A673 (cell line): ENCODE measurements around the gene SSH2. TPM values are rescaled to one million over a fixed set of nuclear protein-coding genes. Genes with fewer than 3 reads are reported as not detected.
A peak's percentile ranks its signal among the peaks of the same experiment; 100 is the strongest.

Experiments
- BruUV-seq: library from RNA; stranded (reverse); fragments of 400-500 nt; replicated peaks from 2 replicates; lab custom pipeline; 2021; lab: Mats Ljungman, UMichigan
- CTCF ChIA-PET: fragments of 300-600 bp; sonication (Branson Sonifier 250); formaldehyde crosslinking; loops from one replicate; lab custom pipeline; 2022; ENCODE audit warnings: antibody characterized with exemption; lab: Charles Lee
- POLR2A ChIA-PET: fragments of 300-600 bp; sonication (Branson Sonifier 250); formaldehyde crosslinking; loops from one replicate; lab custom pipeline; 2022; ENCODE audit warnings: antibody characterized with exemption; ENCODE audit not compliant: low non-redundant PET; lab: Charles Lee
- DNase-seq: peaks from one replicate; pipeline ENCODE4 v3.0.0-alpha.2; 2015; ENCODE audit warnings: low spot score
- H3K27ac ChIP-seq: fragments of 200-600 bp; sonication (generic); 2 replicates; pipeline ENCODE4 v1.5.1; 2016; ENCODE audit warnings: mixed run types, low read depth, mild to moderate bottlenecking, mixed read lengths, antibody characterized with exemption, low read length; ENCODE audit not compliant: poor library complexity, severe bottlenecking
- H3K27me3 ChIP-seq: fragments of 200-600 bp; sonication (generic); replicated peaks from 2 replicates; pipeline ENCODE4 v1.6.1; 2017; ENCODE audit warnings: mixed run types, low read depth, mild to moderate bottlenecking, mixed read lengths, antibody characterized with exemption, low read length; ENCODE audit not compliant: insufficient read depth, poor library complexity
- H3K36me3 ChIP-seq: fragments of 200-600 bp; sonication (generic); 2 replicates; pipeline ENCODE4 v1.6.1; 2016; ENCODE audit warnings: mixed run types, mild to moderate bottlenecking, mixed read lengths, antibody characterized with exemption, low read length; ENCODE audit not compliant: insufficient read depth, poor library complexity, severe bottlenecking
- H3K4me1 ChIP-seq: fragments of 200-600 bp; sonication (generic); 2 replicates; pipeline ENCODE4 v1.6.1; 2017; ENCODE audit warnings: mixed run types, mild to moderate bottlenecking, mixed read lengths, antibody characterized with exemption, low read length; ENCODE audit not compliant: insufficient read depth, poor library complexity, severe bottlenecking
- H3K4me3 ChIP-seq: fragments of 200-600 bp; sonication (generic); 2 replicates; pipeline ENCODE4 v1.5.1; 2016; ENCODE audit warnings: low read depth, mixed run types, mild to moderate bottlenecking, mixed read lengths, low read length; ENCODE audit not compliant: poor library complexity, severe bottlenecking
- H3K9me3 ChIP-seq: fragments of 200-600 bp; sonication (generic); 2 replicates; pipeline ENCODE4 v1.6.1; 2016; ENCODE audit warnings: mixed run types, low read depth, mild to moderate bottlenecking, mixed read lengths, antibody characterized with exemption, low read length; ENCODE audit not compliant: poor library complexity, severe bottlenecking
- EZH2 ChIP-seq: fragments of 200-600 bp; sonication (generic); IDR thresholded peaks from 2 replicates; pipeline ENCODE4 v1.6.1; 2017; ENCODE audit warnings: borderline replicate concordance, low read depth, mild to moderate bottlenecking, mixed read lengths, antibody characterized with exemption, low read length; ENCODE audit not compliant: poor library complexity, severe bottlenecking
- intact Hi-C: fragments of 100-400 bp; cut with micrococcal nuclease; formaldehyde crosslinking; loops from one replicate; pipeline ENCODE4 v1.10.0; 2022; ENCODE audit not compliant: unreplicated experiment
- total RNA-seq: library from RNA; stranded (reverse); gene quantifications from 2 replicates; pipeline ENCODE4 v1.2.3, GENCODE V29; 2021
- TF ChIP-seq, protein P1 (sequence below): fragments of 300-800, 200-600 bp; sonication (generic); conservative IDR thresholded peaks from 2 replicates; pipeline ENCODE4 v1.5.1; 2017; ENCODE audit warnings: low read depth, mild to moderate bottlenecking, antibody characterized with exemption, low read length, moderate library complexity, mixed read lengths

SSH2 gene
- total RNA-seq, 1 experiment from 2014 or later: 75.5 TPM

DNA sequence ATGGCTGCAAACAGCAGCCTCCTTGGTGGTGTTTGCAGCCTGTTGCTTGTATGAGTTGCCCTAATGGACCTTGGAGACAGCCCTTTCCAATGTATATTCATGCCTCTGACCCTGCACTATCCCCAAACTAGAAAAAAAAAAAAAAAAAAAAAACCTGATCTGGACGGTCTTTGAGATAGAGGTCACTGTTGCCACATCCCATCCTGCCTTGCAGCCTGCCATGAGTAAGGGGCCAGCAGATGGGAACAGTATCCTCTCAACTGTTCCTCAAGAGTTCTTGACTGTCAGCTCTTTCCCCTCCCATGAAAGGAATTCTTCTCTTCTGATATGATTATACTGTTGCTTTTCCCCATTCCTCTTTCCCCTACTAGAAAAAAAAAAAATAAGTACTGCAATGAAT, 152.4 kb downstream of the SSH2 start:
- no peak overlapping the region for H3K4me3 ChIP-seq
- TF ChIP-seq EZH2: no peak
- TF ChIP-seq, protein P1, sequence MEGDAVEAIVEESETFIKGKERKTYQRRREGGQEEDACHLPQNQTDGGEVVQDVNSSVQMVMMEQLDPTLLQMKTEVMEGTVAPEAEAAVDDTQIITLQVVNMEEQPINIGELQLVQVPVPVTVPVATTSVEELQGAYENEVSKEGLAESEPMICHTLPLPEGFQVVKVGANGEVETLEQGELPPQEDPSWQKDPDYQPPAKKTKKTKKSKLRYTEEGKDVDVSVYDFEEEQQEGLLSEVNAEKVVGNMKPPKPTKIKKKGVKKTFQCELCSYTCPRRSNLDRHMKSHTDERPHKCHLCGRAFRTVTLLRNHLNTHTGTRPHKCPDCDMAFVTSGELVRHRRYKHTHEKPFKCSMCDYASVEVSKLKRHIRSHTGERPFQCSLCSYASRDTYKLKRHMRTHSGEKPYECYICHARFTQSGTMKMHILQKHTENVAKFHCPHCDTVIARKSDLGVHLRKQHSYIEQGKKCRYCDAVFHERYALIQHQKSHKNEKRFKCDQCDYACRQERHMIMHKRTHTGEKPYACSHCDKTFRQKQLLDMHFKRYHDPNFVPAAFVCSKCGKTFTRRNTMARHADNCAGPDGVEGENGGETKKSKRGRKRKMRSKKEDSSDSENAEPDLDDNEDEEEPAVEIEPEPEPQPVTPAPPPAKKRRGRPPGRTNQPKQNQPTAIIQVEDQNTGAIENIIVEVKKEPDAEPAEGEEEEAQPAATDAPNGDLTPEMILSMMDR: no peak
- peak overlapping the region; percentile 71 for H3K27ac ChIP-seq
- no TSS peak for BruUV-seq
- ChIA-PET POLR2A (no interaction called here), CTCF (no interaction called here)
- peaks cover 44% of the 10 kb centered on the region for H3K4me1 ChIP-seq
- DNase-seq: no peak
- H3K36me3 ChIP-seq: no peaks in the 10 kb centered on the region
- no peaks in the 10 kb centered on the region for H3K27me3 ChIP-seq
- intact Hi-C loops: loop anchor here (2.0 kb wide), 2 partner anchors 13 to 51 kb away; no protein-coding TSS in a partner anchor
- no peaks in the 10 kb centered on the region for H3K9me3 ChIP-seq

DNA sequence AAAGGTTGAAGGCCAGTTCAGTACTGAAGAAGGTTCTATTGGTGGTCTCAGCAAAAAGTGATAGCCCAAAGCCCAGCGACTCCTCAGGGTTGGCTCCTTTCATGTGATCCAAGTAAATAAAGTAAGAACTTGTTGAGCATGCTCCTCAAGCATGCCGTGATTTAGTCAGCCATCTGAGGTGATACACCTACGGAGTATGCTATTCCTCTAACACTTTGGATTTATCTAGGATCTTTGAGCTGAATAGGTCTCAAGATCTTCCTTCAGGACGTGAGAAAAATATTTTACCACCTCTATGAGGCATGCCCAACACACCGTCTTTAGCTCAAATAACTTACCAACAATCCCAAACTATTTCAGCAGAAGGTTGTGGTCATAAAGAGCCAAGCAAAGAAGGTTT, 154.0 kb downstream of the SSH2 start:
- POLR2A ChIA-PET: no interaction called here
- DNase-seq: no peak
- intact Hi-C loops: no loop called here

DNA sequence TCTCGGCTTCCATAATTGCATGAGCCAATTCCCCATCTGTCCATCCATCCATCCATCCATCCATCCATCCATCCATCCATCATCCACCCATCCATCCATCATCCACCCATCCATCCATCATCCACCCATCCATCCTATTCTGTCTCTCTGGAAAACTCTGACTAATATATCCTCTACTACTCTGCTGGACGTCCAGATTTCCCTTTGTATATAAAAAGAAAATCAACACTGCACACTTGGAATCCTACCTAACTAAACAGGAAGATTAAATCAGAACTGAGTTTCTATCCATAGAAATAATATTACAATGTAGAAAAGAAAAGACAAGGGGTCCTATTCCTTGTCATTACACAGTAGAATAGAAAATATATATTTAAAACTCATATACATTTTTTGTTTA, 157.0 kb downstream of the SSH2 start:
- TF ChIP-seq, protein P1: no peak
- no peak for TF ChIP-seq EZH2
- BruUV-seq: no TSS peak
- Histone ChIP-seq H3K9me3 (no peaks in the 10 kb centered on the region), H3K27ac (no peak overlapping the region), H3K4me1 (peaks cover 15% of the 10 kb centered on the region), H3K4me3 (no peak overlapping the region), H3K27me3 (no peaks in the 10 kb centered on the region), H3K36me3 (no peaks in the 10 kb centered on the region)
- POLR2A ChIA-PET: no interaction called here
- intact Hi-C loops: no loop called here
- CTCF ChIA-PET: no interaction called here
- DNase-seq: no peak

More for the DNA sequence above, 154.0 kb downstream of the SSH2 start:
- no peak for TF ChIP-seq EZH2
- TF ChIP-seq, protein P1: no peak
- no peaks in the 10 kb centered on the region for H3K9me3 ChIP-seq
- BruUV-seq: no TSS peak
- CTCF ChIA-PET: interaction anchor here (0.9 kb wide), 1 partner anchor 159 kb away, joined by 3 read pairs; no protein-coding TSS in a partner anchor
- H3K27ac ChIP-seq: no peak overlapping the region
- H3K4me3 ChIP-seq: no peak overlapping the region
- peaks cover 37% of the 10 kb centered on the region for H3K4me1 ChIP-seq
- H3K27me3 ChIP-seq: no peaks in the 10 kb centered on the region
- H3K36me3 ChIP-seq: no peaks in the 10 kb centered on the region
